Activated B cell treated with CpG ODN at 0.5 μM for 24 hours (primary cell): ENCODE results near the gene LHX1. TPM values are rescaled to one million over a fixed set of nuclear protein-coding genes. Genes with fewer than 3 reads are reported as not detected.

ENCODE experiments used
- ATAC-seq: fragments of 200-7000 bp; cut with Tn5 transposase; one replicate; pipeline ENCODE4 v1.10.0; 2021; ENCODE audit warnings: low read depth, mild to moderate bottlenecking, moderate library complexity
- CTCF ChIA-PET: fragments of 350-600 bp; sonication (Branson Sonifier 250); formaldehyde crosslinking; loops from one replicate; lab custom pipeline; 2021; ENCODE audit warnings: antibody characterized with exemption; lab: Charles Lee
- POLR2A ChIA-PET: fragments of 350-600 bp; sonication (Branson Sonifier 250); formaldehyde crosslinking; loops from one replicate; lab custom pipeline; 2021; ENCODE audit warnings: antibody characterized with exemption; lab: Charles Lee
- DNase-seq: peaks from one replicate; pipeline ENCODE4 v3.0.0; 2022
- H3K27ac Mint-ChIP-seq: one replicate; pipeline ENCODE4 v1.8.0; 2020; ENCODE audit warnings: mixed read lengths
- H3K27me3 Mint-ChIP-seq: one replicate; pipeline ENCODE4 v1.8.0; 2021; ENCODE audit warnings: mixed read lengths
- H3K36me3 Mint-ChIP-seq: one replicate; pipeline ENCODE4 v1.8.0; 2021; ENCODE audit warnings: low read depth, mixed read lengths
- H3K4me1 Mint-ChIP-seq: one replicate; pipeline ENCODE4 v1.8.0; 2021; ENCODE audit warnings: mixed read lengths
- H3K4me3 Mint-ChIP-seq: one replicate; pipeline ENCODE4 v1.8.0; 2020; ENCODE audit warnings: mild to moderate bottlenecking, mixed read lengths
- H3K9me3 Mint-ChIP-seq: one replicate; pipeline ENCODE4 v1.8.0; 2020; ENCODE audit warnings: mixed read lengths
- CTCF ChIP-seq: fragments of 200-600 bp; IDR thresholded peaks from one replicate; pipeline ENCODE4 v1.8.0; 2022; ENCODE audit warnings: antibody characterized with exemption, mild to moderate bottlenecking
- intact Hi-C: fragments of 100-400 bp; cut with micrococcal nuclease; formaldehyde crosslinking; loops from one replicate; pipeline ENCODE4 v1.15.1; 2024
- total RNA-seq: library from RNA; stranded (reverse); gene quantifications from 2 replicates; pipeline ENCODE4 v1.2.3, GENCODE V29; 2022

The LHX1 gene
- total RNA-seq, 1 donor from 2014 or later: not detected

- no peak for TF ChIP-seq CTCF
- H3K36me3 Mint-ChIP-seq: peaks cover 51% of the 10 kb centered on the region
- H3K4me1 Mint-ChIP-seq: peaks cover 49% of the 10 kb centered on the region
- H3K27ac Mint-ChIP-seq: peak within 1 kb of the TSS; percentile 93
- ChIA-PET CTCF (interaction anchor here (0.7 kb wide), 1 partner anchor 346 kb away, joined by 3 read pairs; no protein-coding TSS in a partner anchor), POLR2A (interaction anchor here (1.1 to 2.0 kb wide), 5 partner anchors 10 to 1140 kb away, joined by 3 to 11 read pairs (median 6); partner anchors contain the start of genes MRM1 and TAF15)
- ATAC-seq: peak; percentile 95
- peak within 1 kb of the TSS; percentile 92 for H3K4me3 Mint-ChIP-seq
- peak; percentile 97 for DNase-seq
- H3K27me3 Mint-ChIP-seq: peaks cover 18% of the 10 kb centered on the region
- intact Hi-C loops: loop anchor here (1.0 to 5.0 kb wide), 5 partner anchors 11 to 1707 kb away; partner anchors contain the start of genes GGNBP2, MRM1 and SLFN5
- H3K9me3 Mint-ChIP-seq: no peaks in the 10 kb centered on the region
Observed at GRCh38 chr17:36948717-36949460, 11.6 kb downstream of the LHX1 start, which contains the start of gene AATF. Gene AATF (plus strand): TSS chr17:36948954. CDS start chr17:36949126, 172 bp downstream.

DNA sequence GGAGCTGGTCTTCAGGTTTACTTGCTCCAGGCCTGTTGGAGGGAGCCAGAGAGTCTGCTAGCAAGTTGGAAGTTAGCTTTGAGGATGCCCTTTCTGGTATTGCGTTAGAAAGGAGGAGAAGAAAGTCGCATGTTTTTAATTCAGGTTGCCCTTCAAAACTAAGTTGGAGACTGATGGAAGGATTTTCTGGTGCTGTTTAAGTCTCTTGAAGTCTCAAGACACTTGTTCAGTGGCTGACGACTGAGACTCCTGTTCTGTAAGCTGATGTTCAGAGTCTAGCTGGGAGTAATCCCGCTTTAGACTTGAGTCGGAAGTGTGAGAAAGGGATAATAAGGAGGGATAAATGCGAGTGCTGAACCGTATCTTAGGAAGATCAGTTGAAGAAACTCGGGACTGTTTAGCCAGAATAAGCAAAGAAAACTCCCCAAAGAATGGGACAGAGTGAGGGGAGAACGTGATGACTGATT, 12.2 kb downstream of the LHX1 start:
- DNase-seq (no peak), ATAC-seq (no peak)
- POLR2A ChIA-PET: interaction anchor here (0.5 to 2.0 kb wide), 6 partner anchors 11 to 1608 kb away, joined by 3 to 11 read pairs (median 6); partner anchors contain the start of genes MRM1 and TAF15
- Mint-ChIP-seq H3K27ac (peak overlapping the region; percentile 93), H3K4me1 (peaks cover 49% of the 10 kb centered on the region), H3K4me3 (peak overlapping the region; percentile 92), H3K36me3 (peaks cover 57% of the 10 kb centered on the region), H3K9me3 (no peaks in the 10 kb centered on the region), H3K27me3 (peaks cover 16% of the 10 kb centered on the region)
- intact Hi-C loops: loop anchor here (2.0 to 5.0 kb wide), 4 partner anchors 227 to 1707 kb away; partner anchors contain the start of genes GGNBP2, MRM1 and SLFN5
- TF ChIP-seq CTCF: no peak
- CTCF ChIA-PET: no interaction called here

- Mint-ChIP-seq H3K9me3 (no peaks in the 10 kb centered on the region), H3K36me3 (peaks cover 62% of the 10 kb centered on the region), H3K27ac (peak overlapping the region; percentile 93), H3K4me1 (peaks cover 51% of the 10 kb centered on the region), H3K27me3 (peaks cover 10% of the 10 kb centered on the region), H3K4me3 (peak overlapping the region; percentile 92)
- ChIA-PET CTCF (no interaction called here), POLR2A (interaction anchor here (0.5 to 2.0 kb wide), 3 partner anchors 11 to 1608 kb away, joined by 5 to 11 read pairs (median 7); partner anchors contain the start of gene TAF15)
- DNase-seq (no peak), ATAC-seq (no peak)
- intact Hi-C loops: no loop called here
- no peak for TF ChIP-seq CTCF
Observed at GRCh38 chr17:36950027-36950426, 12.8 kb downstream of the LHX1 start.

GRCh38 chr17:36951084-36951789, 14.0 kb downstream of the LHX1 start:
- POLR2A ChIA-PET: no interaction called here
- DNase-seq (no peak), ATAC-seq (no peak)
- TF ChIP-seq CTCF: no peak
- no peaks in the 10 kb centered on the region for H3K9me3 Mint-ChIP-seq
- H3K27me3 Mint-ChIP-seq: peaks cover 10% of the 10 kb centered on the region
- no peak overlapping the region for H3K27ac Mint-ChIP-seq
- CTCF ChIA-PET: no interaction called here
- H3K4me1 Mint-ChIP-seq: peaks cover 51% of the 10 kb centered on the region
- peaks cover 73% of the 10 kb centered on the region for H3K36me3 Mint-ChIP-seq
- peak overlapping the region; percentile 1 for H3K4me3 Mint-ChIP-seq
- intact Hi-C loops: no loop called here
